GM19397 (cell line): ENCODE data around the gene PMVK.

Source experiments
- ATAC-seq: cut with Tn5 transposase; IDR thresholded peaks from one replicate; pipeline ENCODE4 v1.9.1; 2021; ENCODE audit warnings: mild to moderate bottlenecking, moderate library complexity; ENCODE audit not compliant: unreplicated experiment

The PMVK gene

DNA sequence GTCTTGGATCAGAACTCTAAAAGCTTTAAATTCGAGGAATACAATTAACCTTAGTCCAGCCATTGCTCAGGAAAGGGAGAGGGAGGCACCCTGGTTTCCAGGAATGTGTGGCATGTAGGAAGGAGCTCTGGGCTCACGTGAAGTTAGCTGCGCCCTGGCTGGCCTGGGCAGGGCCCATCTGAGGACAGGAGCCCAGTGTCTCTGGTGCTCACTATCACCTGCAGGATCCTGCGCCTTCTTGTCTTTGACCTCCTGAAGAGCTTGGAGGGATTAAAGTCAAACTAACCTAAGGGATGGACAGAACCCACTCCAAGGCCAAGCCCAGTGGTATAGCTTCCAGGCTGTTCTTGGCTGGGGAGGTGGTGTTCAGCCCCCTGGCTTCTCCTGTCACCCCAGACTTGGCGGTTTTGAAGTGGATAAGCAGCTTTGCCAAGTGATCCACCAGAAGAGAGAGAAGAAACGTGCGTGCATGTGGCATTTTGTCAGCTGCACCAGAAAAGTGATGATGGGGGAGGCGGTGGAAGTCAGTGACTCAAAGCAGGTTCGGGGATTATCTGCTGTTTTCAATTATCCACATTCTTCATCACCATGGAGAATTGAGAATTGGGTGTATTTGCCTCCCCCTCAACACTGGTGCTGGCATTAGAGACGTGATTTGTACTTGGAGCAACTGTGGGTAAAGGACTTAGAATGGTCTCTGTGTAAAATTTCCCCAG, 54.5 kb downstream of the PMVK start:
- ATAC-seq: no peak

DNA sequence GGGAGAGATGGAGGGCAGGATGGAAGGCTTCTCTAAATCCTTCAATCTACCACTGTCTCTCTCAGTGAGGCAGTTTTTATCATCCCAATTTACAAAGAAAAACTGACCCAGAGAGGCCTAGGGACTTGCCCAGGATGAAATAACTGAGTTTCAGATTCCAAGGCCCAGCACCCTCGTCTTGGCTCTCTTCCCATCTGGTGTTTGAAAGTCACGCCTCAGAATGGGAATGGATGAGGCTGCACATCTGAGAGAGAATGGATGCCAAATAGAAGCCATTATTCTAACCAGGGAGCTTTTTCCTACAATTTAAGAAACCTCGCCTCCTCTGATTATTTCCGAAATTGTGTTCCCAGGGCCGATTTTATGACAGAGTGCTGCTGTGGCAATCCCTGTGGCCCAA, 55.8 kb downstream of the PMVK start:
- ATAC-seq: no peak

DNA sequence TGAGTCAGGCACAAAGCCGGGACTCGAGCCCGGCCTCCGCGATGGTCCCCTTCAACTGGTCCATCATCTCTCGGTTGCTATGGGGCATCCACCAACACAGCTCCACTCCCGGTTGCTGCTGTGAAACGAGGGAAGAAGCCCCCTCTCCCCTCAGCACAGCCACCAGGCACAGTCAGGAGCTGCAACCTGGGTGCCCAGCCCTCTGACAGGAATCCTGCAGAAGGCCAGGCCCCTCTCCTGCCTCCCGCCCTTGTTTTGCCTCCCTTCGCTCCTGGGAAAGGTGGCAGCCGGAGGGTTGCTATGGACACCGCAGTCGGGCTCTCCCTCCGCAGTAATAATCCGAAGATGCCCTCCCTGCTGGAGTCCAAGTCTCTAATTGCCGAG, 57.5 kb downstream of the PMVK start:
- ATAC-seq: no peak

DNA sequence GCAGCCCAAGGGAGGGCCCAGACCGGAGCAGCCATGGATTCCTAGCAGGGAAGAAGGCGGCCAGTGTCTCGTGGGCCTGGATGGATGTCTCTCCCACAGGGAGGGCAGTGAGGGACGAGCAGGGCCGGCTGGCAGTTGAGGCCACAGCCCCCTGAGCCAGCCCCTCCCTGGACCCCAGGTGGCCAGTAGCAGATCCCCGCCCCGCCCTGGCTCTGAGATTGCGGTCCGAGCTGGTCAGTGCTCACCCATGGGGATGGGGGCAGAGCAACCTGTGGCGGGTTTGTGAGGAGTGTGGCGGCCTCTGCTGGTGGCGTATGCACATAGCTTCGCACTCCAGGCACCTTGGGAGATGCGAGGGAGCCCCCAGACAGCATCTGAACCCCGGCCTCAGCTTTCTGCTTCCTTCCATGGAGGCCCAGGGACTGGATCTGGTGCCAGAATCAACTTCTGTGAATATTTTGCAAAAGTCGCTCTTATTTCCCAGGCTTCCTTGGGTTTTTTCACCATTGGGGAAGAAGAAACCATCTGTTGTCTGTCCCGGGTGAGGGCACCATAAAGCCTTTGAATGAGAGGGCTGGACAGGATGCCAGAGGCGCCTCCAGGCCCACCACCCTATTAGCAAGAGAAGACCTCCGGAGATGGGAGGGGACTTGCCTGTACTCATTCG, 58.0 kb downstream of the PMVK start:
- ATAC-seq: no peak

DNA sequence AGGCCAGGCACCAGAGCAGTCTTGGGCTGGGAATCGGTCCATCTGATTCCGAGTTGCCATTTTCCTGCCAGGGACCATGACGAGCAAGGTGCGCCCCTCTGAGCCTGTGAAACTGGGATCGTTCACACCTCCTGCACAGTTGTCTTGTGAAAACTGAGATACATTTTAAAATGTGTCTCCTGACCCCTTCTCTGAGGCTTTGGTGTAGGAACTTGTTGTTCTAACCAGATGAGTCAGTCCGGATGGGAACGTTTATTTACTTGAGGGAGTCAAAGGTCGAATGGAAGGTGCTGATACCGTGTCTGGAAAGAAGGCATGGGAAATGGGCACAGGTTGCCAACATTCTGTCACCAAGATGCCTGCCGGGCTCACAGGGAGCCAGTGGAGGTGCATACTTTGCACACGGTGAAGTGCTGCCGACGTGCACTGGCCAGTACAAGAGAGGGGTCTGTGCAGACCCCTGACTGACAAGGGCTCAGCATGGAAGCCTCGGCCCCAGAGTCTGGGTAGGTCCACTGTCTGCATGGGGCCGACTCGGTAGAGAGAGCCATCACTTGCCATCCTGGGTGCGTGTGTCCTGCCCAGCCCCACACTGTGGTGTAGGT, 59.0 kb downstream of the PMVK start:
- ATAC-seq: no peak

DNA sequence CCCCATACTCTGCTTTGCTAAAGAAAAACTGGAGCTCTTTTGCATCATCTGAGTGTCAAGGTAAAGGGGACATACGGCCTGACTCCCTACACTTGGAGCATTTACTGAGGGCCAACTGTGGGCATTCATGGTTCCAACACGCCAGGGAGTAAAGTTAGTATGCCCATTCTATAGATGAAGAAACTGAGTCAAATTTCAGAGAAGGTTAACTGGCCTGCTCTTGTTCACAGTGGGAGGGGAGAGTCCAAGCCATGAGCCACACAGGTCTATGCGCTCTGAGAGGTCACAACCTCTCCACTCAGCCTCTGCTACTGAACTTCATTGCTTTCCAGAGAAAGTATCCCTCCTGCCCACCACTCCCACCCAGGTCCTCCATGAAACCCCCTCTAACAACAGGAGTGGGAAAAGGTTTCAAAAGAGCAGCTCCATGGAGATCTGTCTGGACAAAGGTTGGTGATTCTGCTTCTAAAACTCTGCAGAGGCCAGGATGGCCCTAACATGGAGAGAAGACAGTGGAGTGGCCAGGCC, 59.6 kb downstream of the PMVK start:
- ATAC-seq: no peak
